Measurements from ENCODE around the gene C15orf61.
A peak's percentile ranks its signal among the peaks of the same experiment; 100 is the strongest.

The C15orf61 gene

DNA sequence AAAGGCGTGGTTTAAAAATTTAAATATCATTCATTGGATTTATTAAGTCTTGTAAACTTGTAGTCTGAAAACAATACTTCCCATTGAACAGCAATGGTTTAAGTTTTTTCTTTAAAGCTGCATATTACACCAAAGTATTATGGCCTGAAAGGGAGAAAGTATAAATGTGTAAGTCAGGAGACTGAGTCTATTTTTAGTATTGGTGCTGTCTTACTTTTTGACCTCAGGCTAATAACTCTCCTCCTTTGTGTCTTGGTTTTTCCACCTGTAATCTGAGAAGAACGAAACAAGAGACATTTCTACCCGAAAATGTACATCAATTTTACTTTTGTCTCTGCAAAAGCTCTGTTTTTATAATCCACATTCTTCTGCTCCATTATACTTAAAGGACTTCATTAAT, 7.6 kb downstream of the C15orf61 start:
- no peak for TF ChIP-seq GATA2 (IDR thresholded peaks at IDR 0.05; ENCODE audit: low read depth, low read length)
- TF ChIP-seq GATA3 (IDR thresholded peaks at IDR 0.05; ENCODE audit: low read depth, low read length), result no peak

DNA sequence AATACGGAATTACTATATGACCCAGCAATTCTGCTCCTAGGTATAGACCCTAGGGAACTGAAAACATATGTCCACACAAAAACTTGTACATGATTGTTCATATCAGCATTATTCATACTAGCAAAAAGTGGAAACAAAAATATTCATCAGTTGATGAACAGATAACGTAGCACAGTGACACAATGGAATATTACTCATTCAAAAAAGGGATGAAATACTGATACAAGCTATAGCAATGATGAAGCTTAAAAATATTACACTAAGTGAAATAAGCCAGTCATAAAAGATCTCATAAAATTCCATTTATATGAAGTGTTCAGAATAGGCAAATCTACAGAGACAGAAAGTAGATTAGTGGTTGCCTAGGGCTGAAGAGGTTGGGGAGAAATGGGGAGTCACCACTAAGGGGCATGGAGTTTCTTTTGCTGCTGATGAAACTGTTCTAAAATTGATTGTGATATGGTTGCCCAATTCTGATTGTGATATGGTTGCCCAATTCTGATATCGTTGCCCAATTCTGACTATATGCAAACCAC, 10.5 kb downstream of the C15orf61 start:
- TF ChIP-seq GATA3 (IDR thresholded peaks at IDR 0.05; ENCODE audit: low read depth, low read length), result no peak

DNA sequence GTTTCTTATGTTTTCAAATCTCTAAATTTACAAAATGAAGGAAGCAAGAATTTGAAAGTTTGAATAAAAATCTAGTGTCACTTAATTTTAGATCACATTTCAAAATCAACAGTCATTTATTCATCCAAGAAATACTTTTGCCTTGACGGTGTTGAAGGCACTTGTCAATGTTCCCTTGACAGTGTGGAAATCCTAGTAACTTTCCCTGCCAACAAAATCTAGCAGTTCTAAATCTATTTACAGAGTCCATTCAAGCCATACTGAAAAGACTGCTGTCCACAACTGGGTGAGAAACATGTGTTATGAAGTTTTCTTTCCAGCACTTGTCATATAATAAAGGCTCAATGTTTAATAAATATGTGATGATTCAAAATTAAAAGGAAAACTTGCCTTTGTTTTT, 12.9 kb downstream of the C15orf61 start:
- TF ChIP-seq GATA3 (IDR thresholded peaks at IDR 0.05; ENCODE audit: low read depth, low read length) (no peak), GATA2 (IDR thresholded peaks at IDR 0.05; ENCODE audit: low read depth, low read length) (no peak)

DNA sequence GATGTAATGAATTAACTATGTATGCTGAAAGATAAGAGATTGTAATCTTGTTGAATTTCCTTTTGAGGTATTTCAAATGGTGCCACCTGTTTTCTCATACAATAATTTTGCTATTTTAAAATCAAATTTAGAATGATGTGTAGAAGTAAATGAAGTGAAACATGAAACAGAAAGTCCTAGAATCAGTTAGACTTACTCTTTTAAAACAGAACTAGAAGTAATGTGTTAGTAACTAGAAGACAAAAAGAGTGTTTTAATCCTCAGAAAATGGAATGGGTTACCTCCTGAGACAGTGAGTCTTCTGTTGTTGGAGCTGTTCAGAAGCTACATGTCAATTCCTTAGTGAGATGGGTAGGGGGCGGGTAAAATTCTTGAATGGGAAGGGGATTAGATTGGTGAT, 13.4 kb downstream of the C15orf61 start:
- TF ChIP-seq GATA2 (IDR thresholded peaks at IDR 0.05; ENCODE audit: low read depth, low read length) (no peak), GATA3 (IDR thresholded peaks at IDR 0.05; ENCODE audit: low read depth, low read length) (peak; percentile 40; the same call in 1 of the 2 replicates)

DNA sequence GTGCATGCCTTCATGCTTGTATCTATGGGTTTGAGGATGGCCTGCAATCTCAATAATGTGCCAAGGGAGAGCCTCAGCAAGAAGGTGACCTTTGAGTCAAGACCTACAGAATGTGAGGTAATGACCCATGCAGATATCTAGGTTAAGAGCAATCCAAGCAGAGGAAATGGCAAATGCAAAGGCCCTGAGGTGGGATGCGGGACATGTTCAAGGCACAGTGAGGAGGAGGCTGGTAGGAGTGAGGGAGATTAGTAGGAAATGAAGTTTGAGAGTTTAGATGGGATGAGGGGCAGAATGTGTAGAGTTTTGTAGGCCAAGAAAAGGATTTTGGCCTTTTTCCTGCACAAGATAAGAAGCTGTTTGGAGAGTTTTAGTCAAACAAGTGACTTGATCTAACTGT, 16.8 kb downstream of the C15orf61 start:
- no peak for TF ChIP-seq GATA3 (IDR thresholded peaks at IDR 0.05; ENCODE audit: low read depth, low read length)
- no peak for TF ChIP-seq GATA2 (IDR thresholded peaks at IDR 0.05; ENCODE audit: low read depth, low read length)

DNA sequence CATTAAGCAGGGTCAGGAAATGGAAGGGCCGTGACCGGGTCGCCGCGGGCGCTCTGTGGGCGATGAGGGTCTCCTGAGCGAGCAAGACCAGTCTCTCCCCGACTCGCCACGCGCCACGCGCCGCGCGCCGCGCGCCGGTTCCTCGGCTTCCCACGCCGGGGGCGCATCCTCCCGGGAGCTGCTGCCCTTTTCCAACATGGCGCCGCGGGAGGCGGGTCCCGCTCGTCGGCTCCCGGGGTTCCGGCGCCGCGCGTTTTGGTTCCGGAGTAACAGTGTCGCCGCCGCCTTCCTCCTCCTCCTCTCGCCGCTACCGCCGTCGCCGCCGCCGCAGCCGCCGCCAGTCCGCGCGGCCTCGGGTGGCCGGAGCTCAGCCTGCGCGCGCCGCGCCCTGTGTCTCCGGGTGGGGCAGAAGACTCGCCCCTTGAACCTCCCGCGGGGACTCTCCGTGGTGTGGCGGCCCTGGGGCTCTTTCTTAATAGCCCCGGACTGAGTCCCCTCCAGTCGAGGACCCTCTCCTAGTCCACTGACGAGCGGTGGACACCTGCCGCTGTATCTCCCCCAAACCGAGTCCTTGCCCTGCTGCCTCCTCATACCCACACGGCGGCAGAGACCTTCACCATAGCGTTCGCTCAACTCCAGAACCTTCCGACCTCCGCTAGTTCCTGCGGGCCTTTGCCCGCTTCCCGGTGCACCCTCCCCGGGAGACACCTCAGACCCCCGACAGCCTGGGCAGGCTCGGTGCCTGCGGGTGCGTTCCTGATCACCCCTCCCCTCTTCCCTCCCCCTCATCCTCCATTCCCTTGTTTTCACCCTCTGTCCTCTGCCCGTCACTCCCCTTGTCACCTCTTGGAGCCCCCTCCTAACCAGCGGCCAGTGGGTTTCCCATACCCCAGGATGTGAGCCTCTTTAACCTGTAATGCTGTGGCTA, 21.8 kb downstream of the C15orf61 start, which contains the start of gene MAP2K5:
Gene MAP2K5 (plus strand): TSS at position 284 of the 928 bp plus-strand sequence. CDS start 633 bp downstream, at position 917.
- TF ChIP-seq GATA2 (IDR thresholded peaks at IDR 0.05; ENCODE audit: low read depth, low read length), result no peak
- TF ChIP-seq GATA3 (IDR thresholded peaks at IDR 0.05; ENCODE audit: low read depth, low read length), result no peak

DNA sequence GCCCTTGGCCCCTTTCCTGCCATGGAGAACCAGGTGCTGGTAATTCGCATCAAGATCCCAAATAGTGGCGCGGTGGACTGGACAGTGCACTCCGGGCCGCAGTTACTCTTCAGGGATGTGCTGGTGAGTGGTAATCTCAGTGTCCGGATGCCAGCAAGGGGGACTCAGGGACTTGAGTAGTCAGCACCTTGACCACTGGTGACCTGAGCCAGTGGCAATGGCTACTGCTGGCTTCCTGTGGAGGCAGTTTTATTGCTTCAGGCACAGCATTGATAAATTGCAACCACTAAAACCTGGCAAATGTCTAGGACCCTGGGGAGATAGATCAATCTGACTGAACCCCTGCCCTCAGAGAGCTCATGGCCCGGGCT, 22.4 kb downstream of the C15orf61 start:
- TF ChIP-seq GATA2 (IDR thresholded peaks at IDR 0.05; ENCODE audit: low read depth, low read length), result no peak
- no peak for TF ChIP-seq GATA3 (IDR thresholded peaks at IDR 0.05; ENCODE audit: low read depth, low read length)

GRCh38 chr15:67544475-67544874, 23.5 kb downstream of the C15orf61 start:
- no peak for TF ChIP-seq GATA2 (IDR thresholded peaks at IDR 0.05; ENCODE audit: low read depth, low read length)
- no peak for TF ChIP-seq GATA3 (IDR thresholded peaks at IDR 0.05; ENCODE audit: low read depth, low read length)

DNA sequence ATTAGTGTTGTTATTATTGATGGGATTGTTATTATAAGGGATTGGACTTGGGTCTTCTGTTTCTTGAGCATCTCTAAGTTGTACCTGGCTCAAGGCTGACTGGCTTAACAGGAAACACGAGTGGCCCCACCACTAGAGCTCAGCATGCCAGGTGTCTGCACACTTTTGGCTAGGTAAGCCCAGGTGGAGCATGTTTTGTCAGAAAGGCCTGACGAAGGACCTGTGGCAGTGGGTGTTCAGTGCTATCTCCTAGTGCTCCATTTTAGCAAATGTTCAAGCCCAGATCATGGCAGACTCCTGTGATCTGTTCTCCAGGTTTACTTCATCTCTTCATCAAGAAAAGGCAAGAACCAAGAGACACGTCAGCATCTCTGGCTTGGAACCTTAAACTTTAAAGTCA, 24.9 kb downstream of the C15orf61 start:
- no peak for TF ChIP-seq GATA2 (IDR thresholded peaks at IDR 0.05; ENCODE audit: low read depth, low read length)
- TF ChIP-seq GATA3 (IDR thresholded peaks at IDR 0.05; ENCODE audit: low read depth, low read length), result no peak

- TF ChIP-seq GATA2 (IDR thresholded peaks at IDR 0.05; ENCODE audit: low read depth, low read length) (no peak), GATA3 (IDR thresholded peaks at IDR 0.05; ENCODE audit: low read depth, low read length) (no peak)
These were observed 26.1 kb downstream of the C15orf61 start for GRCh38 chr15:67547064-67547463.

GRCh38 chr15:67547836-67548235, 26.9 kb downstream of the C15orf61 start:
- TF ChIP-seq GATA2 (IDR thresholded peaks at IDR 0.05; ENCODE audit: low read depth, low read length), result no peak
- TF ChIP-seq GATA3 (IDR thresholded peaks at IDR 0.05; ENCODE audit: low read depth, low read length), result no peak

DNA sequence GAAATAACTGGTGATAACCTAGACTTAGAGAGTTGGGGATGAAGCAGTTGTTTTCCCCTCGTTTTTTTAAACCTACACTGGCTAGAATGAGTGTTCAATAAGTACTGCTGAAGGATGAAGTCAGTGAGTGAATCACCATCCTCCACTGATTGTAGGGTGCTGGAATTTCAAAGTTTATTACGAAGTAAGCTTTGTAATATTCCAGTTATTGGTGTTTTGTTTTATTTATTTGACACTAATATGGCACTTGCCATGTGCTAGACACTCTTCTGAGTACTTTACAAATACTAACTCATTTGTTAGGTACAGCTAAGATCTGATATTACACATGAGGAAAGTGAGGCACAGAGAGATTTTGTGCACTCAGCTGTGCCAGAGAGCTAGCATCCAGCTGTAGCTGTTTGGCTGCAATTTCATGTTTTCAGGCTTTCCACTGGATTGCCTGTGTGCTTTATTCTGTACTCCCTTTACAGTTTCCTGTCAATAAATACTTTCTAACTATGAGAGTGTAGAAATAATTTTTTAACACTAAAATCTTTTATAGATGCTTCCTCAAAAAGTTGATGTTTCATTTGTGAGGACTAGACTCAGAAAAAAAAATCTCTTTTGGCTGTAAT, 27.4 kb downstream of the C15orf61 start:
- no peak for TF ChIP-seq GATA2 (IDR thresholded peaks at IDR 0.05; ENCODE audit: low read depth, low read length)
- TF ChIP-seq GATA3 (IDR thresholded peaks at IDR 0.05; ENCODE audit: low read depth, low read length), result no peak

- TF ChIP-seq GATA2 (IDR thresholded peaks at IDR 0.05; ENCODE audit: low read depth, low read length) (no peak), GATA3 (IDR thresholded peaks at IDR 0.05; ENCODE audit: low read depth, low read length) (no peak)
These were observed 28.1 kb downstream of the C15orf61 start for GRCh38 chr15:67548862-67549651.

- TF ChIP-seq GATA3 (IDR thresholded peaks at IDR 0.05; ENCODE audit: low read depth, low read length) (no peak), GATA2 (IDR thresholded peaks at IDR 0.05; ENCODE audit: low read depth, low read length) (no peak)
These were observed 28.8 kb downstream of the C15orf61 start for GRCh38 chr15:67549736-67550135.
